Activated naive CD4-positive, alpha-beta T cell treated with Interleukin-2 at 50 U/mL for 16 hours (primary cell): ENCODE results near the gene EPS8L3.
"Not testable (repeated sequence)": the region's sequence is repeated elsewhere in the genome, so short reads cannot be mapped to it uniquely, and the experiment has no call there.

Experiments
- DNase-seq: peaks from one replicate; pipeline ENCODE4 v3.0.0-alpha.2; 2020

EPS8L3 gene

DNA sequence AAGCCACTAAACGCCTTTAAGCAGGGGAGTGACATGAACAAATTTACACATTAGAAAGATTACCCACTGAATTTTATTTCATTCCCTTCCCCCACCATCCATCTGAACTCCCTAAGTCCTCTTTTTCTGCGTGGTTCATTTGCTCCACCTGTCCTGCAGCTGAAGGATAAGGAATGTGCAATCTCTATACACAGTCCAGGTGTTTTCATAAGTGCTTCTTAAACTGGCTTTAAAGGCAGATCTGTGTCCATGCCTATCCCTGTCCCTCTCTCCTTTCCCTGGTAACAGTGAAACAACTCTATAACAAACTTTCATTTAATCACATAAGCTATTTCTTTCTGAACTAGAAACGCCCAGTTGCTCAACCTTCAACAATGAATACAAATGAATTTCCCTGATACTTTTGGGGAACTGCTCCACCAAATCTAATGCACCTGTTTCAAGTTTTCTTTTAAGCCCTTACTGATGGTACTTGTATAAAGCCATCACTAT is 31.3 kb downstream of the EPS8L3 start:
- no peak for DNase-seq

GRCh38 chr1:109730666-109731065 is 33.1 kb downstream of the EPS8L3 start:
- DNase-seq = no peak

DNA sequence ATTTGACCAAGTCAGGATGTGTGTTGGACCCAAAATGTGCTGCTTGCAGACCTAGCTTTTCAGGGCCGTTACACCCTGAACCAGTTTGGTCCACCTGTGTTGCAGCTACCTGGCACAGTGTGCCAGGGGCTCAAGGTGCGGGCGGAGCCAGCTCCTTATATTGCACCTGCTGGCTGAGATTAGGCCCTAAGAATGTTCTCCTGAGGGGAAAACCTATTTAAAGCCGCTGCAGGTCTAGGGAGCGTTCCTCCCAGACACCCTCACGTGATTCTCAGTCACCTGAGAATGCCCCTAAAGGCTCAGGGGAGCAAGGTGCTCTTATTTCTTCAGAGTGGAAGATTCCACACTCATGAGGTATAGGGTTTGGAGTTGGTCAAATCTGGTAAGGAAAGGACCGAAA is 34.9 kb downstream of the EPS8L3 start:
- DNase-seq = no peak

GRCh38 chr1:109726728-109727373 is 36.9 kb downstream of the EPS8L3 start:
- no peak for DNase-seq

DNA sequence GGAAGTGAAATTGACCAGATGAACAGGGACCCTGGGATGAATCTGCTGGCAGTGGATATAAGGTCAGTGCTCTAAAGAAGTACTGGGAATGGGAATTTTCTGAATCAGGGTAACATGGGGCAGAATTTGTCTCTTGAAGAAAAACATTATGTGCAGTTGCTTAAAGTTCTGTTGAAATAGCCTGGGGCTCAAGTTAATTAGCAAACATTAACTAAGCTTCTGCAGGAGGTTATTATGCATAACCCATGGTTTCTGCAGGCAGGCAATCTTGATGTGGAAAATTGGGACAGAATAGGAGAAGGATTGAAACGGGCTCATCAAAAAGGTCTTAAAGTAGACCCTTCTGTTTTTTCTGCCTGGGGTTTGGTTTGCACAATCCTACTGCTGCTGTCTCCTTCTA is 37.7 kb downstream of the EPS8L3 start:
- no peak for DNase-seq

GRCh38 chr1:109725510-109725909 is 38.2 kb downstream of the EPS8L3 start:
- DNase-seq = no peak

DNA sequence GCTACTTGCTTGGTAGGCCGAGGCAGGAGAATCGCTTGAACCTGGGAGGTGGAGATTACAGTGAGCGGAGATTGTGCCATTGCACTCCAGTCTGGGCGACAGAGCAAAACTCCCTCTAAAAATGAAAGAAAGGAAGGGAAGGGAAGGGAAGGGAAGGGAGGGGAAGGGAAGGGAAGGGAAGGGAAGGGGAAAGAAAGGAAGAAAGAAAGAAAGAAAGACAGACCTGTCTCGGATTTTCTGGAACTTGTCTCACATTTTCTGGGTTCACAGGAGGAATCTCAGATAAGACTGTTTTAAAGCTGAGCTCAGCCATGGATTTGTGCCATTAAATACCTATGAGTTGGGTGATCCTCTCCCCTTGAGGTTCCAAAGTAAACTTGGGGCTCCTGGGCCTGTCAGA is 38.8 kb downstream of the EPS8L3 start:
- DNase-seq = no peak

DNA sequence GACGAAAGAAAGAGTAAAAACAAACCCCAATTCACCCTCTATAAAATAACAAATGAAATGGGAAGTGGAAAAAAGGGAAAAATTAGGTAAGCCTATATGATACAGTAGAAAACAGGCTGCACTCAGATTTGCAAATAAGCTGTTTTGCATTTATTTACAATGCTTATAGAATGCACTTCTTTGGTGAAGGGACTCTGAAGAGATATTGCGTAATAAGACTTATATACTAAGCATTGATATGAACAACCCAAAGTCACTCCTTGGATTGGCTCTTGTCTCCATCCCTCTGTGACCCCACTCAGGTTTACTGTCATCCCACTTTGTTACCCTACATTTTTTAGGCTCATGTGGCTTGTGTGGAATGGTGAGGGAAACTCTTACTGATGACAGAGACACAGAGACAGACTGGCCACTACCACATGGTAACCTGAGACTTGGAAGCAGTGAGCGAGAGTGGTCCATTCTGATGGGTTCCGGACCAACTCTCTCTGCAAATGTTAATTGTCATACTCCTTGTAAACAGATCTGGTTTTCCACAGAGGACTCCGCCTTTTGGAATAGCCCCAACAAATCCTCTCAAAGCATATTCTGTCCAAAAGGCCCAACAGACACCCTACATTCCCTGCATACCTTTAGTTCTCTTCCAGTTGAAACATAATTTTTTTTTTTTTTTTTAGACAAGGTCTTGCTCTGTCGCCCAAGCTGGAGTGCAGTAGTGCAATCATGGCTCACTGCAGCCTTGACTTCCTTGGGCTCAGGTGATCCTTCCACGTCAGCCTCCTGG is 40.6 kb downstream of the EPS8L3 start:
- DNase-seq = no peak

- no peak for DNase-seq
Observed at GRCh38 chr1:109721971-109722370, 41.8 kb downstream of the EPS8L3 start.

DNA sequence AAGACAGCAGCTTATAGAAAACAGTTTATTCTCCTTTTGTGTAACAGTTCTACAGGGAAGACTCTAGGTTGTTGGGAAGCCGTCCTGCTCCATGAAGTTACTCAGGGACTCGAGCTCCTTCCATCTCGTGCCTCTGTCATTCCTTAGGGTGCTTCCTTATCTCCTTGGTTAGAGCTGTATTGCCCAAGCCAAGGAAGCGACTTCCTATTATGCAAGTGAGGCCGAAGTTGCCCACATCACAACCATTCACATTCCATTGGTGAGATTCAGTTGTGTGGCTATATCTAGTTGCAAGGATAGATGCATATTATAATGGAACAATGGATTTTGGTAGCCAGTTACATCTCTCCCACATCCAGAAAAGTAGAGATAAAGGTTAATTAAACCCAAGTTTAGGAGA is 42.7 kb downstream of the EPS8L3 start:
- no peak for DNase-seq

GRCh38 chr1:109719337-109719837 is 44.3 kb downstream of the EPS8L3 start:
- DNase-seq = no peak

GRCh38 chr1:109718495-109718894 is 45.2 kb downstream of the EPS8L3 start:
- DNase-seq = no peak

DNA sequence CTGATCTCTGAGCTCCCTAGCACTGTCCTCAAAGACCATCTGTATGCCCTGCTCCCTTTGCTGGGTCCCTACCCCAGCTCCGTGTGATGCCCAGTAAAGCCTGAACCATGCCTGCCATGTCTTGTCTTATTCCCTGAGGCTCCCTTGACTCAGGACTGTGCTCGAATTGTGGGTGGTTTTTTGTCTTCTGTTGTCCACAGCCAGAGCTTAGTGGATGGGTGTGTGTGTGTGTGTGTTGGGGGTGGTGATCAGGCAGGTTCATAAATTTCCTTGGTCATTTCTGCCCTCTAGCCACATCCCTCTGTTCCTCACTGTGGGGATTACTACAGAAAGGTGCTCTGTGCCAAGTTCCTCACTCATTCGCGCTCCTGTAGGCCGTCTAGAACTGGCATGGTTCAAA is 46.0 kb downstream of the EPS8L3 start:
- no peak for DNase-seq

DNA sequence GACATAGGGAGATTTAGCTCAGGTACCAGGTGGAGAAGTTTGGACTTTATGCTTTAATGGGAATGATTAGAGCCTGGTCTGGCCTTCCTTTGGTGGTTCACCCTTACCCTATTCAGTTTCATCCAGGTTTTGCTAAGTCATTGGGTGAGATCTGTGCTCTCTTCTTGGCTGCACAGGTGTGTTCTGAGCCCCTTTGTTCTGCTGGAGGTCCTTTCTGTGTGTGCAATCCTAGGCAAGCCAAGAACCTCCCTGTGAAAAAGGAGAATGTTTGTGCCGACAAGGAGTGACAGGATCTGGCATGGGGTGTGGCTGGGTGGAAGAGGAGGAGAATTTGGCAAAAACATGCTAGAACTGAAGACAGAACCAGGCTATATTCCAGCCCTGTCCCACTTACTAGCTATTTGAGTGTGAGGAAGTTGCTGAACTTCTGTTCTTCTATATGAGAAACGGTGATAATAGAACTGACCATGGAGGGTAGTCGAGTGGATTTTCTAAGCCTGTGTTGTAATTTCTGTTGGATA is 47.1 kb downstream of the EPS8L3 start:
- DNase-seq = no peak

- DNase-seq = no peak
Observed at GRCh38 chr1:109716121-109716520, 47.6 kb downstream of the EPS8L3 start.

GRCh38 chr1:109714661-109715372 is 48.9 kb downstream of the EPS8L3 start:
- DNase-seq = no peak

DNA sequence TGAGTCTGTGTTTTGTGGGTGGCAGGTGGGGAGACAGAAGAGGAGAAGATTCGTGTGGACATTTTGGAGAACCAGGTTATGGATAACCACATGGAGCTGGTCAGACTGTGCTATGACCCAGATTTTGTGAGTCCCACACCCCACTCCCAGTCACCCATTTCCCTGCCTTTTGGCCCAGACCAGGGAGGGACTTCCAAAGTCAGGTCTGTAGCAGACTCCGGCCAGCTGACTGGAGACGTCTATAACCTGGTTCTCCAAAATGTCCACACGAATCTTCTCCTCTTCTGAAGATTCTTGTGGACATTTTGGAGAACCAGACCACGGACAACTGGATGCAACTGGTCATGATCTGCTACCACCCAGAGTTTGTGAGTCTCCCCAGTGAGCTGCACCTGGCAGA is 50.1 kb downstream of the EPS8L3 start:
- DNase-seq = no peak

DNA sequence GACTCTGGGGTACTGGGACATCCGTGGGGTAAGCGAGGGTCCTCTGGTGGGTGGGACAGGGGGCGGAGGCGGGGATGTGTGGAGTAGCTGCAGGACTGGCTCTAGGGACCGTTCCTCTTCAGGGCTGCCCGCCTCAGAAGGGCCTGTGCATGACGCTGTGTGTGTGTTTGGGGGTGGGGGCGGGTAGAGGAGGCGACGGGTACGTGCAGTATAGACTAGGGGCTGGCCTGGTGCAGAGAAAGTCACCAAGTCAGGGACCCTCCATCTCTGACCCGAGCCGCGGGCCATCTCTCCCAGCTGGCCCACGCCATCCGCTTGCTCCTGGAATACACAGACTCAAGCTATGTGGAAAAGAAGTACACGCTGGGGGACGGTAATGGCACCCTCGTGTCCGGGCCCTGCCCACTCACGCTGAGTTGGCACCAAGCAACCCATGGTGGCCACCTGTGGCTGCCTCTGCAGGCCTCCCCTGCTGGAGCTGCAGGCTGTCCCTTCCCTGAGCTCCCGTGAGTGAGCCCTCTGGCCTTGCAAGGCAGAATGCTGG is 51.3 kb downstream of the EPS8L3 start:
- DNase-seq = no peak

GRCh38 chr1:109711593-109712320 is 52.0 kb downstream of the EPS8L3 start, which contains the start of gene GSTM5:
Gene GSTM5 (plus strand): TSS chr1:109712251. CDS start chr1:109712313, 62 bp downstream.
- DNase-seq = not testable (repeated sequence)

- DNase-seq = not testable (repeated sequence)
Observed at GRCh38 chr1:109709822-109710221, 53.9 kb downstream of the EPS8L3 start.

GRCh38 chr1:109708949-109709348 is 54.8 kb downstream of the EPS8L3 start:
- not testable (repeated sequence) for DNase-seq

- no peak for DNase-seq
Observed at GRCh38 chr1:109705411-109705810, 58.3 kb downstream of the EPS8L3 start.
